OCI-LY7 (cell line): ENCODE results near the gene BLACAT1. TPM values are rescaled to one million over a fixed set of nuclear protein-coding genes. Genes with fewer than 3 reads are reported as not detected.

ENCODE experiments used
- BruUV-seq: library from RNA; stranded (reverse); fragments of 400-500 nt; replicated peaks from 2 replicates; lab custom pipeline; 2021; lab: Mats Ljungman, UMichigan
- CTCF ChIA-PET: fragments of 300-600 bp; sonication (Branson Sonifier 250); formaldehyde crosslinking; loops from one replicate; lab custom pipeline; 2022; ENCODE audit warnings: antibody characterized with exemption; ENCODE audit not compliant: unreplicated experiment; lab: Charles Lee
- POLR2A ChIA-PET: fragments of 300-600 bp; sonication (Branson Sonifier 250); formaldehyde crosslinking; loops from one replicate; lab custom pipeline; 2022; ENCODE audit warnings: antibody characterized with exemption; lab: Charles Lee
- DNase-seq: peaks from one replicate; pipeline ENCODE4 v3.0.0-alpha.2; 2015; ENCODE audit warnings: low spot score
- H2AFZ ChIP-seq: fragments of 200-600 bp; sonication (generic), shearing (Covaris generic); 2 replicates; pipeline ENCODE4 v1.6.1; 2014; ENCODE audit warnings: mild to moderate bottlenecking, antibody characterized with exemption, low read length, moderate library complexity
- H3K27ac ChIP-seq: fragments of 200-600 bp; sonication (generic); 2 replicates; pipeline ENCODE4 v1.5.1; 2014; ENCODE audit warnings: mixed run types, low read depth, mild to moderate bottlenecking, moderate library complexity, low read length, inconsistent platforms; ENCODE audit not compliant: poor library complexity, severe bottlenecking
- H3K36me3 ChIP-seq: fragments of 200-600 bp; sonication (generic); 2 replicates; pipeline ENCODE4 v1.6.1; 2014; ENCODE audit warnings: mild to moderate bottlenecking, antibody characterized with exemption, low read length, moderate library complexity, mixed read lengths; ENCODE audit not compliant: insufficient read depth
- H3K4me1 ChIP-seq: fragments of 200-600 bp; sonication (generic); 2 replicates; pipeline ENCODE4 v1.5.1; 2014; ENCODE audit warnings: mild to moderate bottlenecking, low read length; ENCODE audit not compliant: insufficient read depth, poor library complexity, severe bottlenecking
- H3K4me2 ChIP-seq: fragments of 200-600 bp; sonication (generic); 2 replicates; pipeline ENCODE4 v1.6.1; 2014; ENCODE audit warnings: mild to moderate bottlenecking, low read length
- H3K4me3 ChIP-seq: fragments of 200-600 bp; sonication (generic); 2 replicates; pipeline ENCODE4 v1.5.1; 2014; ENCODE audit warnings: mild to moderate bottlenecking, low read depth, low read length; ENCODE audit not compliant: poor library complexity, severe bottlenecking
- H3K79me2 ChIP-seq: fragments of 200-600 bp; sonication (generic); 2 replicates; pipeline ENCODE4 v1.6.1; 2016; ENCODE audit warnings: low read depth, mild to moderate bottlenecking, low read length, moderate library complexity, mixed read lengths; ENCODE audit not compliant: insufficient read depth
- H3K9me2 ChIP-seq: fragments of 200-600 bp; sonication (generic); 2 replicates; pipeline ENCODE4 v1.6.1; 2016; ENCODE audit warnings: mild to moderate bottlenecking, low read length, mixed read lengths; ENCODE audit not compliant: insufficient read depth
- H3K9me3 ChIP-seq: fragments of 200-600 bp; sonication (generic); 2 replicates; pipeline ENCODE4 v1.6.1; 2014; ENCODE audit warnings: mild to moderate bottlenecking, mixed run types, low read length, mixed read lengths
- H4K20me1 ChIP-seq: fragments of 200-600 bp; sonication (generic); 2 replicates; pipeline ENCODE4 v1.6.1; 2014; ENCODE audit warnings: mild to moderate bottlenecking, antibody characterized with exemption, low read length, moderate library complexity, mixed read lengths; ENCODE audit not compliant: insufficient read depth
- CTCF ChIP-seq: fragments of 200-600 bp; sonication (generic); conservative IDR thresholded peaks from 2 replicates; pipeline ENCODE4 v1.5.1; 2014; ENCODE audit warnings: mild to moderate bottlenecking, antibody characterized with exemption, low read length, moderate library complexity, mixed read lengths
- EZH2phosphoT487 ChIP-seq: fragments of 200-600 bp; sonication (generic); IDR thresholded peaks from 2 replicates; pipeline ENCODE4 v1.6.1; 2018; ENCODE audit warnings: low read depth, borderline replicate concordance, mild to moderate bottlenecking, mixed run types, antibody characterized with exemption, low read length, moderate library complexity, mixed read lengths
- intact Hi-C: fragments of 100-400 bp; cut with micrococcal nuclease; formaldehyde crosslinking; loops from one replicate; pipeline ENCODE4 v1.10.0; 2022; ENCODE audit not compliant: unreplicated experiment
- total RNA-seq, 2 experiments: library from RNA; depleted of rRNA in 1 of 2; stranded (reverse); fragments of >200 nt in 1 of 2; shearing (Covaris generic) in 1 of 2; gene quantifications; 2 replicates each; pipeline ENCODE4 v1.2.3, GENCODE V29; 2014 to 2022

BLACAT1 gene
- total RNA-seq, 2 experiments from 2014 or later = 0.19 to 0.29 TPM

- Histone ChIP-seq H3K4me1 (peaks cover 34% of the 10 kb centered on the region), H3K4me2 (peak overlapping the region; percentile 79), H3K79me2 (no peaks in the 10 kb centered on the region), H3K9me2 (no peaks in the 10 kb centered on the region), H4K20me1 (no peaks in the 10 kb centered on the region), H3K4me3 (peak overlapping the region; percentile 60), H2AFZ (peak overlapping the region; percentile 90), H3K36me3 (no peaks in the 10 kb centered on the region), H3K9me3 (no peaks in the 10 kb centered on the region), H3K27ac (peak overlapping the region; percentile 37)
- intact Hi-C loops = loop anchor here (2.0 to 5.0 kb wide), 3 partner anchors 54 to 158 kb away; no protein-coding TSS in a partner anchor
- TF ChIP-seq CTCF = peak; percentile 97
- no peak for TF ChIP-seq EZH2phosphoT487
- peak; percentile 88 for DNase-seq
- CTCF ChIA-PET = interaction anchor here (0.5 to 1.1 kb wide), 5 partner anchors 10 to 186 kb away, joined by 3 to 12 read pairs (median 3); no protein-coding TSS in a partner anchor
- BruUV-seq = no TSS peak
- POLR2A ChIA-PET = no interaction called here
Measured at GRCh38 chr1:205430696-205431305, 25.0 kb downstream of the BLACAT1 start.

- Histone ChIP-seq H4K20me1 (no peaks in the 10 kb centered on the region), H3K4me3 (peak overlapping the region; percentile 60), H3K4me2 (peak overlapping the region; percentile 79), H3K36me3 (no peaks in the 10 kb centered on the region), H2AFZ (peak overlapping the region; percentile 90), H3K27ac (peak overlapping the region; percentile 37), H3K9me2 (no peaks in the 10 kb centered on the region), H3K4me1 (peaks cover 29% of the 10 kb centered on the region), H3K79me2 (no peaks in the 10 kb centered on the region), H3K9me3 (no peaks in the 10 kb centered on the region)
- no TSS peak for BruUV-seq
- DNase-seq = no peak
- intact Hi-C loops = loop anchor here (2.0 to 5.0 kb wide), 3 partner anchors 55 to 158 kb away; no protein-coding TSS in a partner anchor
- POLR2A ChIA-PET = interaction anchor here (0.5 kb wide), 1 partner anchor 677 kb away, joined by 3 read pairs; no protein-coding TSS in a partner anchor
- no peak for TF ChIP-seq EZH2phosphoT487
- TF ChIP-seq CTCF = no peak
- CTCF ChIA-PET = interaction anchor here (0.5 to 1.1 kb wide), 6 partner anchors 11 to 185 kb away, joined by 3 to 12 read pairs (median 3); no protein-coding TSS in a partner anchor
Measured at GRCh38 chr1:205429762-205430695, 25.8 kb downstream of the BLACAT1 start.
